ENCODE results near the gene ZNF618. TPM values are rescaled to one million over a fixed set of nuclear protein-coding genes. Genes with fewer than 3 reads are reported as not detected.

ZNF618 gene
- total and polyA plus RNA-seq, 9 donors, result 8.2 to 28.9 (median 18.3) TPM

DNA sequence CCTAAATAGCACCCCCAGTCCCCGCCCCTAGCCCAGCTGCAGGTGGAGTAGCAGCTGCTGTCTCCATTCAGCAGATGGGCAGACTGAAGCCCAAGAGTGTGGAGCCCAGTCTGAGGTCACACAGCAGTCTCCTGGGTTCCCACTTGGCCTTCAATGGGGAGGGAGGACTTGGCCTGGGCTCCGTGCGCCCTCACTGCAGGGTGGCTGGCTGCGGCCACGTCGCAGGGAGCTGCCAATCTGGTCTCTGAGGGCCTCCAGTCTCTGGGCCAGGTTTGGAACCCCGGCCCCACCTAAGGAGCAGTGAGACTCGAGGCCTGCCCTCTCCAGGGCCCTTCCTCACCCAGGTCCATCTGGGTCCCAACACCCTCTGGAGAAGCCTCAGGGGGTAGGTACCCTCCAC lies 215.6 kb downstream of the ZNF618 start:
- H3K36me3 ChIP-seq, result no peaks in the 10 kb centered on the region
- intact Hi-C loops (cut with DNase I), result no loop called here
- WGBS, 3 donors, result 93% methylated on average over 1 to 8 of the region's 8 CpGs
- no peaks in the 10 kb centered on the region for H3K27me3 ChIP-seq
- no peak for DNase-seq
- H3K27ac ChIP-seq, result no peak overlapping the region
- H3K9me3 ChIP-seq, result no peaks in the 10 kb centered on the region
- H3K4me3 ChIP-seq, result no peak overlapping the region
- TF ChIP-seq, protein P1, sequence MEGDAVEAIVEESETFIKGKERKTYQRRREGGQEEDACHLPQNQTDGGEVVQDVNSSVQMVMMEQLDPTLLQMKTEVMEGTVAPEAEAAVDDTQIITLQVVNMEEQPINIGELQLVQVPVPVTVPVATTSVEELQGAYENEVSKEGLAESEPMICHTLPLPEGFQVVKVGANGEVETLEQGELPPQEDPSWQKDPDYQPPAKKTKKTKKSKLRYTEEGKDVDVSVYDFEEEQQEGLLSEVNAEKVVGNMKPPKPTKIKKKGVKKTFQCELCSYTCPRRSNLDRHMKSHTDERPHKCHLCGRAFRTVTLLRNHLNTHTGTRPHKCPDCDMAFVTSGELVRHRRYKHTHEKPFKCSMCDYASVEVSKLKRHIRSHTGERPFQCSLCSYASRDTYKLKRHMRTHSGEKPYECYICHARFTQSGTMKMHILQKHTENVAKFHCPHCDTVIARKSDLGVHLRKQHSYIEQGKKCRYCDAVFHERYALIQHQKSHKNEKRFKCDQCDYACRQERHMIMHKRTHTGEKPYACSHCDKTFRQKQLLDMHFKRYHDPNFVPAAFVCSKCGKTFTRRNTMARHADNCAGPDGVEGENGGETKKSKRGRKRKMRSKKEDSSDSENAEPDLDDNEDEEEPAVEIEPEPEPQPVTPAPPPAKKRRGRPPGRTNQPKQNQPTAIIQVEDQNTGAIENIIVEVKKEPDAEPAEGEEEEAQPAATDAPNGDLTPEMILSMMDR (IDR thresholded peaks at IDR 0.05), result no peak
- TF ChIP-seq POLR2A (IDR thresholded peaks at IDR 0.05) (no peak), EP300 (IDR thresholded peaks at IDR 0.05) (no peak)
- no peaks in the 10 kb centered on the region for H3K4me1 ChIP-seq (ENCODE audit: insufficient read depth)

DNA sequence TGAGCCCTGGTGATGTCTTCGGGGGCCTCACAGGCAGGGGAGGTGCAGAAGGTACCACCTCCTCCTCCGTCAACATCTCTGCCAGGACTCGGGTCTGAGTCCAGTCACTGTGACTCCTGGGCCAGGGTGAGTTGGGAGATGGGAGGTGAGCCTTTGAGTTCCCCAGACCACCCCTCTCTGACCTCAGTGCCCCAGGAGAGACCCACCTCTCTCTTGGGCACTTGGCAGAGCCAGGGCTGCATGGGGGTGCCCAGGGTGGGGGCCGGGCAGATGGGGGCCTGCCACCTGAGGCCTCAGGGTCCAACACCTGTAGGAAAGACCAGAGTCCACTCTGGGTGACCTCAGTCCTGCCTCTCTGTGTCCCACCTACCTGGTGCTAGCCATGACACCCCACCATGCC lies 216.2 kb downstream of the ZNF618 start:
- no peaks in the 10 kb centered on the region for H3K9me3 ChIP-seq
- no peaks in the 10 kb centered on the region for H3K27me3 ChIP-seq
- H3K36me3 ChIP-seq, result no peaks in the 10 kb centered on the region
- no peak overlapping the region for H3K4me3 ChIP-seq
- WGBS, 3 donors, result 78 to 88% (median 88%) methylated on average over 4 of the region's 4 CpGs
- DNase-seq, result no peak
- TF ChIP-seq, protein P1 (IDR thresholded peaks at IDR 0.05), result no peak
- TF ChIP-seq POLR2A (IDR thresholded peaks at IDR 0.05) (no peak), EP300 (IDR thresholded peaks at IDR 0.05) (no peak)
- intact Hi-C loops (cut with DNase I), result no loop called here
- no peak overlapping the region for H3K27ac ChIP-seq
- H3K4me1 ChIP-seq (ENCODE audit: insufficient read depth), result no peaks in the 10 kb centered on the region

GRCh38 chr9:114093031-114093471 lies 216.9 kb downstream of the ZNF618 start:
- H3K4me1 ChIP-seq (ENCODE audit: insufficient read depth), result peaks cover 3% of the 10 kb centered on the region
- H3K36me3 ChIP-seq, result no peaks in the 10 kb centered on the region
- H3K27me3 ChIP-seq, result no peaks in the 10 kb centered on the region
- no peaks in the 10 kb centered on the region for H3K9me3 ChIP-seq
- no peak for TF ChIP-seq POLR2A (IDR thresholded peaks at IDR 0.05)
- intact Hi-C loops (cut with DNase I), result no loop called here
- WGBS, 3 donors, result 83 to 87% (median 86%) methylated on average over 4 of the region's 4 CpGs
- DNase-seq, result no peak
- H3K27ac ChIP-seq, result no peak overlapping the region
- no peak overlapping the region for H3K4me3 ChIP-seq

GRCh38 chr9:114093761-114094505 lies 217.8 kb downstream of the ZNF618 start:
- H3K9me3 ChIP-seq, result no peaks in the 10 kb centered on the region
- no peak overlapping the region for H3K27ac ChIP-seq
- TF ChIP-seq EP300 (IDR thresholded peaks at IDR 0.05) (no peak), POLR2A (IDR thresholded peaks at IDR 0.05) (no peak)
- TF ChIP-seq, protein P1 (IDR thresholded peaks at IDR 0.05), result no peak
- intact Hi-C loops (cut with DNase I), result no loop called here
- H3K4me1 ChIP-seq (ENCODE audit: insufficient read depth), result peaks cover 5% of the 10 kb centered on the region
- no peak for DNase-seq
- WGBS, 3 donors, result 87 to 92% (median 90%) methylated on average over 8 to 9 of the region's 9 CpGs
- H3K4me3 ChIP-seq, result no peak overlapping the region
- H3K27me3 ChIP-seq, result no peaks in the 10 kb centered on the region
- no peaks in the 10 kb centered on the region for H3K36me3 ChIP-seq

DNA sequence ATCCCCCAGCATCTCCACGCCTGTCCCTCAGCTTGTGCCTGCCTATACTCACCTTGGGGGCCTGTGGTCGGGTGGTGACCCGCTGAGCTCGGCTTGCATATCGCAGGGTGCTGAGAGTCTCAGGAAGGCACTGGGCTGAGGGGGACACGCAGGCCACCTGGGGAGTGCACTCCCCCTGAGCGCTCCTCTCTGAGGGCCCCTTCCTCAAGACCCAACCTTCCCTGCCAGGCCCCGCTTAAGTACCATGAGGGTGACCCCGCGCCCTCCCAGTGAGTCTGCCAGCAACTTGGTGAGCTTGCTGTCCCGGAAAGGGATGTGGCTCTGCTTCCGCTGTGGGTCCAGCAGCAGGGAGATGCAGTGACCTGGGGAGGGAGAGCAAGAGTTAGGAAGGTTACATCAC lies 218.9 kb downstream of the ZNF618 start:
- H3K27me3 ChIP-seq, result no peaks in the 10 kb centered on the region
- H3K4me1 ChIP-seq (ENCODE audit: insufficient read depth), result peaks cover 5% of the 10 kb centered on the region
- H3K4me3 ChIP-seq, result no peak overlapping the region
- no peak overlapping the region for H3K27ac ChIP-seq
- TF ChIP-seq, protein P1 (IDR thresholded peaks at IDR 0.05), result no peak
- DNase-seq, result peak in 1 of 5 donors; percentile 25
- H3K36me3 ChIP-seq, result no peaks in the 10 kb centered on the region
- intact Hi-C loops (cut with DNase I), result no loop called here
- no peaks in the 10 kb centered on the region for H3K9me3 ChIP-seq
- WGBS, 3 donors, result 96 to 98% (median 97%) methylated on average over 12 of the region's 12 CpGs

Measured in ovary (tissue), 9 donors.